GM12874 (cell line): ENCODE results near the gene SLBP.

Experiments used
- CTCF ChIP-seq: IDR thresholded peaks from 2 replicates; pipeline ENCODE4 v1.5.1; 2011; ENCODE audit warnings: low read depth, mild to moderate bottlenecking, control low read depth, low read length, moderate library complexity; ENCODE audit not compliant: insufficient read depth

SLBP gene

DNA sequence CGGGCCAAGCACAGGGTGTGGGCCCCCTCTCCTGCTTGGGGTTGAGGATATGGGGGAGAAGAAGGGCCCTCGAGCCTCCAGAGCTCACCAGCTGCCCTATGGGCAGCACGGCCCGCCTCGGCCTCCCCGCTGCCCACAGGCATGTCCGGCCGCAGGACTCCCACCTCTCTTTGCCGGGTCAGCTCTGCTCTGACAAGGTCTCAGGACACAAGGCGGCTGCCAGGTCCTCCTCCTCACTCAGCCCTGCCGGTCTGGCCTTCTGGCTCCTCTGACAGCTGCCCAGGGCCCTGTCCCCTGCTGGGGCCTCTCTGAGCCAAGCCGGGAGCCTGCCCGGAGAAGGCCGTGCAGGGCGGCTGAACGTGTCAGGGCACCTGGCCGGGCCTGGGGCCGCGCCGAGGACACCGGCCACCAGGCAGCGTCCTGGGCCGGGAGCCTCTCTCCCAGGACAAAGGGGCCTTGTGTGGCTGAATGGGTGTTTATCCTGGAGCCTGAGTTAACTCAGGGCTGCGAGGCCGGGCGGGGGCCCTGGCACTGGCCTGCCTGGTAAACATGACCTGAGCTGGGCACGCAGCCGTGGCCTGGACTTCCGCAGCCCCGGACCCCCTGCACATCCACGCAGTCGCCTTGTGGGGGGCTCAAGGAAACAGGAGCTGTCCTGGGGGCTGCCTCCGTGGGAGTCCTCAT, 34.9 kb upstream of the SLBP start:
- no peak for TF ChIP-seq CTCF

DNA sequence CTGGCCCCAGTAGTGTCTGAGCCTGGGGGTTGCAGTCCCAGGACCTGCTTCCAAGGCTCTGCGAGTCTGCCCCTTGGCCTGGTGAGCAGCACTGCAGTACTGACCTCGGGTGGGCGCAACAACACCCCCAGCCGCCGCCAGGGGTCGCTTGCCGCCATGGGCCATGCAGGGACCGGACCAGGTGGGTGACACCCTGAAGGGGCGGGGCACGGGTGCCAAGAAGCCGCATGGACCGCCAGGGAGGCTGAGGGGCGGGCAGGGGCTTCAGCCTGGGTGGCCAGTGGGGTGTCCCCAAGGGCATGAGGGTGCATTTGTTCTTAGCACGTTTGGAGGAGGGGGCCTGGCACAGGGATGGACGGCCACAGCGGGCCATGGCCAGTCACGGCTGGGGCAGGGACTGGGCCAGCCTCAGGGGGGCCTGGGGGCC, 34.2 kb upstream of the SLBP start:
- peak; percentile 91 for TF ChIP-seq CTCF

DNA sequence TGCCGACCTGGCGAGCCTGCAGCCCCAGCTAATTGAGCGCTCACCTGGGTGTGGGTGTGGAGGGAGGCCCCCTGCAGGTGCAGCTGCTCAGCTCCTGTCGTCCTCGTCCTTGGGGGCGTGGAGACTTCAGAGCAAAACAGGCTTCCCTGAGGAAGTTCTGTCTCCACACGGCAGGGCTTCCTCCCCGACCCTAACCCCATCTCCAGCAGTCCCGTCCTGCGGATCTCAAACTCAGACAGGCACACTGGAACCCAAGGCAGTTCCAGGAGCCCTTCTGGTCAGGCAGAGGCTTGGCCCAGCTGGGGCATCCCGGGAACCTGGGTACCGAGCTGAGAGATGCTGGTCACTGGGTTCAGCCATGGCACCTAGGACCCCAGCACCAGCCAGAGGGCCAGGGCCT, 33.6 kb upstream of the SLBP start:
- TF ChIP-seq CTCF: no peak

- no peak for TF ChIP-seq CTCF
Observed at GRCh38 chr4:1745165-1745564, 33.0 kb upstream of the SLBP start.

- TF ChIP-seq CTCF: no peak
Observed at GRCh38 chr4:1744552-1744951, 32.4 kb upstream of the SLBP start.

GRCh38 chr4:1743975-1744374, 31.9 kb upstream of the SLBP start:
- no peak for TF ChIP-seq CTCF

DNA sequence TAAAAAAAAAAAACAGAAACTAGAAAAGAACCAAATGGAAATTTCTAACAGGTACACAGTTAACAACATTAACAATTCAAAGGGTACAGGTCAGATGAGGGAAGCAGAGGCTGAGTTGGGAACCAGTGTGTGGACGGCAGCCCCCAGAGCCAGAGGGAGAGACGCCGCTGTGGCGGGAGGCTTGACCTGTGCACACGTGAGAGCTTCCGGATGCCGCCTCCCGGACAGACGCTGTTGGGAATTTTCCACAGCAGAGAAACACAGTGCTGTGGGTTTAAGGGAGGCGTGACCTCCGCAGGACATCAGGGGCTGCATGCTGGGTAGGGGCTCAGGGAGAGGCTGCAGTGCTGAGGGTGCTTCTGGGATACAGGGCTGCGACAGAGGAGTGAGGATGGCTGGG, 31.4 kb upstream of the SLBP start:
- TF ChIP-seq CTCF: no peak
